Measurements from ENCODE around the gene VPS13A. TPM values are rescaled to one million over a fixed set of nuclear protein-coding genes. Genes with fewer than 3 reads are reported as not detected.
A peak's percentile ranks its signal among the peaks of the same experiment; 100 is the strongest.

The VPS13A gene
- total and polyA plus RNA-seq, 4 donors = 6.6 to 46.1 (median 32.6) TPM

- Histone ChIP-seq H3K27ac (ENCODE audit: low read depth in 1 of 2, low read length in 2 of 2) (no peak overlapping the region), H3K36me3 (ENCODE audit: control insufficient read depth in 1 of 2, insufficient read depth in 2 of 2, low read length in 1 of 2) (no peaks in the 10 kb centered on the region), H3K4me3 (ENCODE audit: low read length in 2 of 2) (no peak overlapping the region), H3K9me3 (ENCODE audit: control insufficient read depth, low read length) (no peaks in the 10 kb centered on the region), H3K27me3 (ENCODE audit: control insufficient read depth in 1 of 2, insufficient read depth in 2 of 2, low read length in 1 of 2) (no peaks in the 10 kb centered on the region), H3K4me1 (ENCODE audit: control insufficient read depth in 1 of 2, insufficient read depth in 2 of 2, low read length in 2 of 2) (no peaks in the 10 kb centered on the region)
- 52 to 59% methylated on average over 15 of the region's 15 CpGs for WGBS, 2 donors
- DNase-seq (peak in 1 of 2 donors; percentile 65), ATAC-seq (ENCODE audit: low FRiP score) (peak; percentile 88)
- intact Hi-C loops (cut with DNase I) = loop anchor here (5.0 to 10.0 kb wide), 3 partner anchors 294 to 577 kb away; partner anchors contain the start of gene GNAQ (in 2 of the 2)
Observed at GRCh38 chr9:77457916-77458592, 280.7 kb downstream of the VPS13A start.

- DNase-seq = no peak
- no peaks in the 10 kb centered on the region for H3K9me3 ChIP-seq (ENCODE audit: control insufficient read depth, low read length)
- WGBS, 2 donors = 85 to 88% methylated on average over 8 of the region's 8 CpGs
- intact Hi-C loops (cut with DNase I) = no loop called here
- no peak overlapping the region for H3K27ac ChIP-seq (ENCODE audit: low read depth in 1 of 2, low read length in 2 of 2)
- H3K27me3 ChIP-seq (ENCODE audit: control insufficient read depth in 1 of 2, insufficient read depth in 2 of 2, low read length in 1 of 2) = no peaks in the 10 kb centered on the region
- H3K4me3 ChIP-seq (ENCODE audit: low read length in 2 of 2) = no peak overlapping the region
- no peaks in the 10 kb centered on the region for H3K4me1 ChIP-seq (ENCODE audit: control insufficient read depth in 1 of 2, insufficient read depth in 2 of 2, low read length in 2 of 2)
- no peaks in the 10 kb centered on the region for H3K36me3 ChIP-seq (ENCODE audit: control insufficient read depth in 1 of 2, insufficient read depth in 2 of 2, low read length in 1 of 2)
- no peak for ATAC-seq (ENCODE audit: low FRiP score)
Observed at GRCh38 chr9:77460938-77461337, 283.6 kb downstream of the VPS13A start.

- no peaks in the 10 kb centered on the region for H3K9me3 ChIP-seq (ENCODE audit: control insufficient read depth, low read length)
- ATAC-seq (ENCODE audit: low FRiP score) (no peak), DNase-seq (no peak)
- no peaks in the 10 kb centered on the region for H3K36me3 ChIP-seq (ENCODE audit: control insufficient read depth in 1 of 2, insufficient read depth in 2 of 2, low read length in 1 of 2)
- 82 to 84% methylated on average over 10 of the region's 10 CpGs for WGBS, 2 donors
- no peak overlapping the region for H3K4me3 ChIP-seq (ENCODE audit: low read length in 2 of 2)
- no peaks in the 10 kb centered on the region for H3K4me1 ChIP-seq (ENCODE audit: control insufficient read depth in 1 of 2, insufficient read depth in 2 of 2, low read length in 2 of 2)
- H3K27ac ChIP-seq (ENCODE audit: low read depth in 1 of 2, low read length in 2 of 2) = no peak overlapping the region
- no peaks in the 10 kb centered on the region for H3K27me3 ChIP-seq (ENCODE audit: control insufficient read depth in 1 of 2, insufficient read depth in 2 of 2, low read length in 1 of 2)
- intact Hi-C loops (cut with DNase I) = no loop called here
Observed at GRCh38 chr9:77462066-77462465, 284.7 kb downstream of the VPS13A start.

GRCh38 chr9:77463151-77463550, 285.8 kb downstream of the VPS13A start:
- DNase-seq (no peak), ATAC-seq (ENCODE audit: low FRiP score) (no peak)
- Histone ChIP-seq H3K36me3 (ENCODE audit: control insufficient read depth in 1 of 2, insufficient read depth in 2 of 2, low read length in 1 of 2) (no peaks in the 10 kb centered on the region), H3K27ac (ENCODE audit: low read depth in 1 of 2, low read length in 2 of 2) (no peak overlapping the region), H3K9me3 (ENCODE audit: control insufficient read depth, low read length) (no peaks in the 10 kb centered on the region), H3K27me3 (ENCODE audit: control insufficient read depth in 1 of 2, insufficient read depth in 2 of 2, low read length in 1 of 2) (no peaks in the 10 kb centered on the region), H3K4me1 (ENCODE audit: control insufficient read depth in 1 of 2, insufficient read depth in 2 of 2, low read length in 2 of 2) (no peaks in the 10 kb centered on the region), H3K4me3 (ENCODE audit: low read length in 2 of 2) (no peak overlapping the region)
- intact Hi-C loops (cut with DNase I) = no loop called here
- WGBS, 2 donors = 38 to 61% methylated on average over 3 of the region's 3 CpGs

- DNase-seq (no peak), ATAC-seq (ENCODE audit: low FRiP score) (no peak)
- no peaks in the 10 kb centered on the region for H3K9me3 ChIP-seq (ENCODE audit: control insufficient read depth, low read length)
- intact Hi-C loops (cut with DNase I) = no loop called here
- H3K36me3 ChIP-seq (ENCODE audit: control insufficient read depth in 1 of 2, insufficient read depth in 2 of 2, low read length in 1 of 2) = no peaks in the 10 kb centered on the region
- no peak overlapping the region for H3K27ac ChIP-seq (ENCODE audit: low read depth in 1 of 2, low read length in 2 of 2)
- H3K4me3 ChIP-seq (ENCODE audit: low read length in 2 of 2) = no peak overlapping the region
- H3K27me3 ChIP-seq (ENCODE audit: control insufficient read depth in 1 of 2, insufficient read depth in 2 of 2, low read length in 1 of 2) = no peaks in the 10 kb centered on the region
- 43 to 80% methylated on average over 3 of the region's 3 CpGs for WGBS, 2 donors
- no peaks in the 10 kb centered on the region for H3K4me1 ChIP-seq (ENCODE audit: control insufficient read depth in 1 of 2, insufficient read depth in 2 of 2, low read length in 2 of 2)
Observed at GRCh38 chr9:77464661-77465060, 287.3 kb downstream of the VPS13A start.

GRCh38 chr9:77469515-77470231, 292.3 kb downstream of the VPS13A start:
- H3K27me3 ChIP-seq (ENCODE audit: control insufficient read depth in 1 of 2, insufficient read depth in 2 of 2, low read length in 1 of 2) = no peaks in the 10 kb centered on the region
- peaks cover 2% of the 10 kb centered on the region for H3K9me3 ChIP-seq (ENCODE audit: control insufficient read depth, low read length)
- DNase-seq = no peak
- ATAC-seq (ENCODE audit: low FRiP score) = no peak
- H3K4me3 ChIP-seq (ENCODE audit: low read length in 2 of 2) = no peak overlapping the region
- no peak overlapping the region for H3K27ac ChIP-seq (ENCODE audit: low read depth in 1 of 2, low read length in 2 of 2)
- intact Hi-C loops (cut with DNase I) = no loop called here
- WGBS, 2 donors = 72 to 79% methylated on average over 5 of the region's 5 CpGs
- no peaks in the 10 kb centered on the region for H3K4me1 ChIP-seq (ENCODE audit: control insufficient read depth in 1 of 2, insufficient read depth in 2 of 2, low read length in 2 of 2)
- H3K36me3 ChIP-seq (ENCODE audit: control insufficient read depth in 1 of 2, insufficient read depth in 2 of 2, low read length in 1 of 2) = no peaks in the 10 kb centered on the region

Other genes with a start within 250 kb of the VPS13A start
- gene FOXB2, start 157.9 kb upstream of the VPS13A start, total RNA-seq = not detected
- gene FOXB2, start 157.9 kb upstream of the VPS13A start, polyA plus RNA-seq = not detected

Data from aorta (tissue), 5 donors.